ENCODE measurements around the gene TPCN1.

GRCh38 chr12:113183030-113183589 lies 38.2 kb upstream of the TPCN1 start:
- no peak for TF ChIP-seq CTCF (IDR thresholded peaks at IDR 0.05)
- no peak for TF ChIP-seq POLR2A (IDR thresholded peaks at IDR 0.05)
